Measurements from ENCODE around the gene CBLL2.
A peak's percentile ranks its signal among the peaks of the same experiment; 100 is the strongest.

Gene CBLL2

DNA sequence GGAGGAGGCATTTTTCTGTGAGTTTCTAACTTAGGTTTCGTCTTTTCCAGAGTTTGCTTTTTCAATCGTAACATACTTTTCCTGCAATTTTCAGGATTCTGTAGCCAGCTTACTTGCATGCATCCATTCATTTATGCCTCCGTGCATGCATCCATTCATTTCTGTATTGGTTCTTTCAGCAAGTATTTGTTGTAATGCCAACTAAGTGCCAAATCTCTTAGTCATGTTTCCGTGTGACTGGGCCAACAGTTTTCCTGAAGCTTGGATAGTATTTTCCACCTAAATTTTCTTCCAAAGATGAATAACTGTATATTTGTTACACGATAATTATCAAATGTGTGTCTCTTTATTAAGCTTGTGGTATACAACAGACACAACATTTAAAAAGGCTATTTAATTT, 41.5 kb downstream of the CBLL2 start:
- H3K9ac ChIP-seq (ENCODE audit: low read length): no peak overlapping the region
- H3K23ac ChIP-seq (ENCODE audit: low read length in 2 of 2): no peak overlapping the region
- H3K27me3 ChIP-seq (ENCODE audit: control insufficient read depth in 1 of 2, insufficient read depth in 1 of 2, low read length in 2 of 2): peaks cover 0 to 3% of the 10 kb centered on the region in 2 experiments
- DNase-seq: peak; percentile 1
- H3K14ac ChIP-seq (ENCODE audit: low read length in 2 of 2): no peak overlapping the region
- H2AFZ ChIP-seq (ENCODE audit: low read depth, low read length): no peak overlapping the region
- no peaks in the 10 kb centered on the region for H3K9me3 ChIP-seq (ENCODE audit: control insufficient read depth, low read length)
- H3K79me1 ChIP-seq (replicated peaks; ENCODE audit: low read length, poor library complexity, severe bottlenecking): no peaks in the 10 kb centered on the region
- no peak overlapping the region for H4K8ac ChIP-seq (ENCODE audit: low read length)
- H2BK15ac ChIP-seq (ENCODE audit: low read depth, poor library complexity, severe bottlenecking): no peak overlapping the region
- no peak overlapping the region for H3K18ac ChIP-seq (ENCODE audit: low read depth in 1 of 2, low read length in 2 of 2)
- H2BK5ac ChIP-seq (ENCODE audit: low read depth, low read length, poor library complexity, severe bottlenecking): no peak overlapping the region
- no peak overlapping the region for H3K4ac ChIP-seq (ENCODE audit: low read depth in 1 of 2, low read length in 2 of 2)
- H4K91ac ChIP-seq (ENCODE audit: low read length): no peak overlapping the region
- no peak overlapping the region for H2BK120ac ChIP-seq (ENCODE audit: low read depth, low read length)
- no peaks in the 10 kb centered on the region for H3K36me3 ChIP-seq (ENCODE audit: control insufficient read depth in 1 of 2, insufficient read depth in 2 of 2, low read depth in 1 of 2, low read length in 2 of 2)
- no peak overlapping the region for H2BK12ac ChIP-seq (ENCODE audit: low read length in 2 of 2)
- H3K4me3 ChIP-seq (ENCODE audit: insufficient read depth in 1 of 2, low read depth in 1 of 2, low read length in 2 of 2): no peak overlapping the region
- H3K4me2 ChIP-seq (ENCODE audit: low read length, poor library complexity, severe bottlenecking): no peak overlapping the region
- H3K27ac ChIP-seq (ENCODE audit: low read length, poor library complexity, severe bottlenecking): no peak overlapping the region
- WGBS: 100% methylated on average over 2 of the region's 5 CpGs
- H3K4me1 ChIP-seq (ENCODE audit: control insufficient read depth, insufficient read depth, low read depth, low read length): no peaks in the 10 kb centered on the region
- H2AK5ac ChIP-seq (ENCODE audit: low read length, severe bottlenecking): no peak overlapping the region

DNA sequence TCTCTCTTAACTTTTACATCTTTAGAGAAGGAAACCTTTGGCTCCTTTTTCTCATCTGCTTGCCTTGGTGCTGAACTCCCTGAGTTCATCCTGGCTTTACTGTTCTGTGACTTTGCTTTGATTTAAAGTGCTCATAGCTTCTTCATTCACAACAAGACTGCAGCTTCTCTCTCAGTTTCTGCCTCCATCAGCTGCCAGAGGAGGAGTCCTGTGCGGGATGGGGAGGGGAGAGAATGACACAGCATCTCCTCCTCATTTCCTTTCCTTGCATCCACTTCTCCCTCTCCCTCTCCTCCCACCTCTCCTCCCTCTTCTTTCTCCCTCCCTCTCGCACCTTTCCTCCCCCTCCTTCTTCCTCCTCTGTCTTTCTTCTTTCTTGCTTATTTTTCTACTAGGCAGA, 42.0 kb downstream of the CBLL2 start:
- Histone ChIP-seq H3K9ac (ENCODE audit: low read length) (no peak overlapping the region), H3K4ac (ENCODE audit: low read depth in 1 of 2, low read length in 2 of 2) (no peak overlapping the region), H3K14ac (ENCODE audit: low read length in 2 of 2) (no peak overlapping the region), H3K79me1 (replicated peaks; ENCODE audit: low read length, poor library complexity, severe bottlenecking) (no peaks in the 10 kb centered on the region), H3K27me3 (ENCODE audit: control insufficient read depth in 1 of 2, insufficient read depth in 1 of 2, low read length in 2 of 2) (peaks cover 0 to 3% of the 10 kb centered on the region in 2 experiments), H2BK12ac (ENCODE audit: low read length in 2 of 2) (no peak overlapping the region), H4K8ac (ENCODE audit: low read length) (no peak overlapping the region), H2AK5ac (ENCODE audit: low read length, severe bottlenecking) (no peak overlapping the region), H2BK5ac (ENCODE audit: low read depth, low read length, poor library complexity, severe bottlenecking) (no peak overlapping the region), H2AFZ (ENCODE audit: low read depth, low read length) (no peak overlapping the region), H3K9me3 (ENCODE audit: control insufficient read depth, low read length) (no peaks in the 10 kb centered on the region), H2BK120ac (ENCODE audit: low read depth, low read length) (no peak overlapping the region), H3K4me1 (ENCODE audit: control insufficient read depth, insufficient read depth, low read depth, low read length) (no peaks in the 10 kb centered on the region), H3K4me3 (ENCODE audit: insufficient read depth in 1 of 2, low read depth in 1 of 2, low read length in 2 of 2) (no peak overlapping the region), H4K91ac (ENCODE audit: low read length) (no peak overlapping the region), H3K23ac (ENCODE audit: low read length in 2 of 2) (no peak overlapping the region), H3K18ac (ENCODE audit: low read depth in 1 of 2, low read length in 2 of 2) (peak overlapping the region in 1 of 2 experiments; percentile 21), H3K27ac (ENCODE audit: low read length, poor library complexity, severe bottlenecking) (no peak overlapping the region), H3K36me3 (ENCODE audit: control insufficient read depth in 1 of 2, insufficient read depth in 2 of 2, low read depth in 1 of 2, low read length in 2 of 2) (no peaks in the 10 kb centered on the region), H3K4me2 (ENCODE audit: low read length, poor library complexity, severe bottlenecking) (no peak overlapping the region), H2BK15ac (ENCODE audit: low read depth, poor library complexity, severe bottlenecking) (no peak overlapping the region)
- peak; percentile 22 for DNase-seq
- no CpG with 5 or more reads among the region's 2 CpGs for WGBS

DNA sequence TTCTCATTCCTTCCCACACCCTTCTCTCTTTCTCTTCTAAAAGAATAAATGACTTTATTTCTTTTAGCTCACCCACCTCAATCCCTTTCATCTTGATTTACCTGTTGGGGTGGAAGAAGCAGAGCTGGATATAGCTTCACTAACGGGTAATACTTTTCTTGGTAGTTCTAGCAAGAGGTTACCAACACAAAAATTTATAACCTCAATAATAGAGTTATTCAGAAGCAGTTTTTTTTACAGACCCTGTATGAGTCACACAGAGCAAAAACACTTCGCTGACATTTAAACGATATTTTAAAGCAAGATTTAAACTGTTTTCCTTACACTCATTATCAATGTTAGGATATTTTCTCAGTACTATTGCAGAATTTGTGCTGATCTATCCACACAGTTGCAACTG, 42.4 kb downstream of the CBLL2 start:
- no peaks in the 10 kb centered on the region for H3K4me1 ChIP-seq (ENCODE audit: control insufficient read depth, insufficient read depth, low read depth, low read length)
- H3K27me3 ChIP-seq (ENCODE audit: control insufficient read depth in 1 of 2, insufficient read depth in 1 of 2, low read length in 2 of 2): peaks cover 0 to 4% of the 10 kb centered on the region in 2 experiments
- no peak overlapping the region for H2AFZ ChIP-seq (ENCODE audit: low read depth, low read length)
- H2BK15ac ChIP-seq (ENCODE audit: low read depth, poor library complexity, severe bottlenecking): no peak overlapping the region
- H3K27ac ChIP-seq (ENCODE audit: low read length, poor library complexity, severe bottlenecking): no peak overlapping the region
- H3K18ac ChIP-seq (ENCODE audit: low read depth in 1 of 2, low read length in 2 of 2): no peak overlapping the region
- no peak overlapping the region for H2AK5ac ChIP-seq (ENCODE audit: low read length, severe bottlenecking)
- no peak overlapping the region for H3K4ac ChIP-seq (ENCODE audit: low read depth in 1 of 2, low read length in 2 of 2)
- no peak overlapping the region for H2BK12ac ChIP-seq (ENCODE audit: low read length in 2 of 2)
- H3K9me3 ChIP-seq (ENCODE audit: control insufficient read depth, low read length): no peaks in the 10 kb centered on the region
- WGBS: 80% methylated on average over 1 of the region's 3 CpGs
- H3K23ac ChIP-seq (ENCODE audit: low read length in 2 of 2): no peak overlapping the region
- no peak overlapping the region for H3K14ac ChIP-seq (ENCODE audit: low read length in 2 of 2)
- no peak for DNase-seq
- no peak overlapping the region for H4K91ac ChIP-seq (ENCODE audit: low read length)
- H2BK120ac ChIP-seq (ENCODE audit: low read depth, low read length): no peak overlapping the region
- H3K4me2 ChIP-seq (ENCODE audit: low read length, poor library complexity, severe bottlenecking): no peak overlapping the region
- H4K8ac ChIP-seq (ENCODE audit: low read length): no peak overlapping the region
- no peak overlapping the region for H3K4me3 ChIP-seq (ENCODE audit: insufficient read depth in 1 of 2, low read depth in 1 of 2, low read length in 2 of 2)
- H3K9ac ChIP-seq (ENCODE audit: low read length): no peak overlapping the region
- H3K36me3 ChIP-seq (ENCODE audit: control insufficient read depth in 1 of 2, insufficient read depth in 2 of 2, low read depth in 1 of 2, low read length in 2 of 2): no peaks in the 10 kb centered on the region
- no peaks in the 10 kb centered on the region for H3K79me1 ChIP-seq (replicated peaks; ENCODE audit: low read length, poor library complexity, severe bottlenecking)
- no peak overlapping the region for H2BK5ac ChIP-seq (ENCODE audit: low read depth, low read length, poor library complexity, severe bottlenecking)

DNA sequence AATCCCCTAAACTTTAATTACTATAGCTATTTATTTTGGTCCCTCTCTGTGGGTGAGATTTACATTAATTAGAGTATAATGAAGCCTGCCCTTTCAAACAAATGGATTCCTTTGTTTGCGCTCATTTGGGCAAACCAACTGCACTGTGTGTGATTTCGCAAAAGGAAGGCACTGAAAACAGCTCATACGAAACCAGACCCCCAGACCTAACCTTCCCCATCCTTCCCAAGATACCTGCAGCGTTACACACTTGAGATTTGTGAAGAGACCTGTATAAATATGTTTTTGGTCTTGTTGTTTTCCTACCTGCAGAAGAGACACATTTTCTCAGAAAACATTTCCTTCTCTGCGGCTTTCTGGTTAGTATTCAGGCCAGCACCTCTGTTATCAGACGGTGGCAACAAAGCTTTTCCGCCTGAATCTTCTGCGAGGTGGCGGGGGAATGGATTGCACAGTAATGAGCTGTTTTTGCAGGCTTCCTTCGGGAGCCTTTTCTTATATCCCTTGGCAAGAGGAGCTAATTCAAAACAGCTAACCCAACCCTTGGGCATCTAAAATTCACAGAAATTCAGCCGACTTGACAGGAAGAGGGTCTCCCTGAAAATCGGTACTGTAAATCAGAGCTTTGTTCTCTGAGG, 47.6 kb downstream of the CBLL2 start:
- Histone ChIP-seq H3K14ac (ENCODE audit: low read length in 2 of 2) (no peak overlapping the region), H4K91ac (ENCODE audit: low read length) (no peak overlapping the region), H3K23ac (ENCODE audit: low read length in 2 of 2) (no peak overlapping the region), H3K27me3 (ENCODE audit: control insufficient read depth in 1 of 2, insufficient read depth in 1 of 2, low read length in 2 of 2) (peaks cover 0 to 7% of the 10 kb centered on the region in 2 experiments), H2AK5ac (ENCODE audit: low read length, severe bottlenecking) (no peak overlapping the region), H3K9me3 (ENCODE audit: control insufficient read depth, low read length) (peaks cover 5% of the 10 kb centered on the region), H3K9ac (ENCODE audit: low read length) (no peak overlapping the region), H3K18ac (ENCODE audit: low read depth in 1 of 2, low read length in 2 of 2) (no peak overlapping the region), H3K4ac (ENCODE audit: low read depth in 1 of 2, low read length in 2 of 2) (no peak overlapping the region), H2AFZ (ENCODE audit: low read depth, low read length) (no peak overlapping the region), H3K4me2 (ENCODE audit: low read length, poor library complexity, severe bottlenecking) (no peak overlapping the region), H2BK120ac (ENCODE audit: low read depth, low read length) (no peak overlapping the region), H3K4me3 (ENCODE audit: insufficient read depth in 1 of 2, low read depth in 1 of 2, low read length in 2 of 2) (no peak overlapping the region), H3K79me1 (replicated peaks; ENCODE audit: low read length, poor library complexity, severe bottlenecking) (no peaks in the 10 kb centered on the region), H2BK12ac (ENCODE audit: low read length in 2 of 2) (no peak overlapping the region), H3K4me1 (ENCODE audit: control insufficient read depth, insufficient read depth, low read depth, low read length) (no peaks in the 10 kb centered on the region), H3K27ac (ENCODE audit: low read length, poor library complexity, severe bottlenecking) (no peak overlapping the region), H4K8ac (ENCODE audit: low read length) (no peak overlapping the region), H3K36me3 (ENCODE audit: control insufficient read depth in 1 of 2, insufficient read depth in 2 of 2, low read depth in 1 of 2, low read length in 2 of 2) (no peaks in the 10 kb centered on the region), H2BK5ac (ENCODE audit: low read depth, low read length, poor library complexity, severe bottlenecking) (no peak overlapping the region), H2BK15ac (ENCODE audit: low read depth, poor library complexity, severe bottlenecking) (no peak overlapping the region)
- WGBS: 89% methylated on average over 5 of the region's 12 CpGs
- no peak for DNase-seq
